A549 (cell line): ENCODE measurements around the gene CHML. TPM values are rescaled to one million over a fixed set of nuclear protein-coding genes. Genes with fewer than 3 reads are reported as not detected.

Source experiments
- ATAC-seq, 2 experiments: fragments of 200-7000 bp in 1 of 2; fragments of >200 bp in 1 of 2; cut with Nextera tagmentation in 1 of 2; cut with Tn5 transposase in 1 of 2; 3 replicates each; pipeline versions ENCODE4 v1.8.0 to v1.9.1; 2018 to 2020; ENCODE audit warnings: mild to moderate bottlenecking in 1 of 2, moderate library complexity in 1 of 2
- CTCF ChIA-PET: fragments of 300-600 bp; sonication (Branson Sonifier 250); formaldehyde crosslinking; extraction: SDS; loops from one replicate; lab custom pipeline; 2021; ENCODE audit warnings: antibody characterized with exemption, inconsistent platforms; lab: Yijun Ruan, JAX
- POLR2A ChIA-PET: fragments of 350-600 bp; formaldehyde crosslinking; extraction: SDS; loops from one replicate; lab custom pipeline; 2021; ENCODE audit warnings: antibody characterized with exemption, inconsistent platforms; lab: Yijun Ruan, JAX
- DNase-seq, 2 experiments: peaks; one replicate each; pipeline versions ENCODE4 v3.0.0 to v3.0.0-alpha.2; 2011 to 2016; ENCODE audit warnings: low read depth in 1 of 2, low spot score in 1 of 2
- FAIRE-seq: peaks from 2 replicates; lab custom pipeline; 2011; peaks lifted over from hg19 to GRCh38; lab: Jason Lieb, UNC
- H3K27ac ChIP-seq, 2 experiments: fragments of >200 bp; sonication (Bioruptor Twin); formaldehyde crosslinking; 3 replicates each; pipeline ENCODE4 v1.5.1; 2016 to 2017
- H3K4me1 ChIP-seq: fragments of >200 bp; sonication (Bioruptor Twin); formaldehyde crosslinking; 3 replicates; pipeline ENCODE4 v1.6.1; 2016
- H3K4me2 ChIP-seq: fragments of >200 bp; sonication (Bioruptor Twin); formaldehyde crosslinking; 3 replicates; pipeline ENCODE4 v1.6.1; 2016
- H3K4me3 ChIP-seq: fragments of >200 bp; sonication (Bioruptor Twin); formaldehyde crosslinking; 3 replicates; pipeline ENCODE4 v1.5.1; 2016
- H3K9me3 ChIP-seq: fragments of >200 bp; sonication (Bioruptor Twin); formaldehyde crosslinking; 3 replicates; pipeline ENCODE4 v1.6.1; 2016
- CHD2 ChIP-seq: fragments of 150-350 bp; IDR thresholded peaks from 2 replicates; pipeline ENCODE4 v1.6.1; 2014; ENCODE audit warnings: low read length; ENCODE audit not compliant: partially characterized antibody
- E2F6 ChIP-seq: IDR thresholded peaks from 2 replicates; pipeline ENCODE4 v1.6.1; 2012; ENCODE audit warnings: low read depth, borderline replicate concordance
- EHF ChIP-seq: fragments of 250-450 bp; sonication (Bioruptor Pico); IDR thresholded peaks from 2 replicates; pipeline ENCODE4 v1.5.0; 2020; ENCODE audit warnings: mild to moderate bottlenecking
- EP300 ChIP-seq, 2 experiments: fragments of >200 bp; sonication (Bioruptor Twin); formaldehyde crosslinking; IDR thresholded peaks; 2 replicates in 1 of 2; 3 replicates in 1 of 2; pipeline ENCODE4 v1.6.1; 2016 to 2017
- FOSL2 ChIP-seq, 2 experiments: fragments of 450-650 bp in 1 of 2; fragments of >200 bp in 1 of 2; sonication (Bioruptor Twin) in 1 of 2; formaldehyde crosslinking; IDR thresholded peaks; 2 replicates each; pipeline versions ENCODE4 v1.5.0 to v1.6.1; 2016 to 2020; ENCODE audit warnings: mild to moderate bottlenecking in 1 of 2, moderate library complexity in 1 of 2
- FOXS1 ChIP-seq: fragments of 250-450 bp; sonication (Bioruptor Pico); IDR thresholded peaks from 2 replicates; pipeline ENCODE4 v1.5.0; 2020; ENCODE audit warnings: mild to moderate bottlenecking, moderate library complexity
- GATA3 ChIP-seq: IDR thresholded peaks from 2 replicates; pipeline ENCODE4 v1.6.1; 2012; ENCODE audit warnings: borderline replicate concordance
- HDAC2 ChIP-seq: fragments of 200-600 bp; sonication (generic); IDR thresholded peaks from 2 replicates; pipeline ENCODE4 v1.6.1; 2016
- HOXB13 ChIP-seq: fragments of 250-450 bp; sonication (Bioruptor Pico); IDR thresholded peaks from 2 replicates; pipeline ENCODE4 v1.5.0; 2020; ENCODE audit warnings: low read depth, mild to moderate bottlenecking, moderate library complexity
- JUN ChIP-seq, 2 experiments: fragments of >200 bp; sonication (Bioruptor Twin); formaldehyde crosslinking; IDR thresholded peaks; 2 replicates in 1 of 2; 3 replicates in 1 of 2; pipeline ENCODE4 v1.6.1; 2016 to 2017
- MAFK ChIP-seq: fragments of 450-650 bp; IDR thresholded peaks from 2 replicates; pipeline ENCODE4 v1.6.1; 2014; ENCODE audit not compliant: partially characterized antibody
- MAX ChIP-seq: IDR thresholded peaks from 2 replicates; pipeline ENCODE4 v1.6.1; 2012
- MAZ ChIP-seq: fragments of 150-350 bp; IDR thresholded peaks from 2 replicates; pipeline ENCODE4 v1.6.1; 2014; ENCODE audit warnings: antibody characterized with exemption, low read depth, low read length, borderline replicate concordance
- MYC ChIP-seq: IDR thresholded peaks from 2 replicates; pipeline ENCODE4 v1.6.1; 2012; ENCODE audit warnings: mild to moderate bottlenecking, inconsistent platforms, low read length, improper control_type of control experiment, borderline replicate concordance
- NFE2L2 ChIP-seq: fragments of 150-350 bp; conservative IDR thresholded peaks from 2 replicates; pipeline ENCODE4 v1.6.1; 2014; ENCODE audit warnings: low read length
- NR3C1 ChIP-seq: fragments of >200 bp; sonication (Bioruptor Twin); formaldehyde crosslinking; IDR thresholded peaks from 3 replicates; pipeline ENCODE4 v1.6.1; 2017
- POLR2AphosphoS2 ChIP-seq: conservative IDR thresholded peaks from 2 replicates; pipeline ENCODE4 v1.6.1; 2012; ENCODE audit warnings: low read length, improper control_type of control experiment, inconsistent platforms
- RCOR1 ChIP-seq: fragments of 150-350 bp; IDR thresholded peaks from 2 replicates; pipeline ENCODE4 v1.6.1; 2014; ENCODE audit warnings: antibody characterized with exemption, low read length, low read depth
- SMC3 ChIP-seq: fragments of >200 bp; sonication (Bioruptor Twin); formaldehyde crosslinking; IDR thresholded peaks from 3 replicates; pipeline ENCODE4 v1.6.1; 2018; ENCODE audit warnings: inconsistent platforms
- TFCP2L1 ChIP-seq: fragments of 250-450 bp; sonication (Bioruptor Pico); IDR thresholded peaks from 2 replicates; pipeline ENCODE4 v1.5.0; 2021; ENCODE audit warnings: mild to moderate bottlenecking
- TP53 ChIP-seq: fragments of 250-450 bp; sonication (Bioruptor Pico); IDR thresholded peaks from 2 replicates; pipeline ENCODE4 v1.5.0; 2021; ENCODE audit warnings: mild to moderate bottlenecking, moderate library complexity
- ZFP36 ChIP-seq: fragments of 450-650 bp; IDR thresholded peaks from 2 replicates; pipeline ENCODE4 v1.6.1; 2014; ENCODE audit warnings: borderline replicate concordance; ENCODE audit not compliant: partially characterized antibody
- WGBS: methylation state at CpG from one replicate; pipeline ENCODE4 v1.1.6; 2017; ENCODE audit errors: missing lambda C conversion rate; 5-methylcytosine and 5-hydroxymethylcytosine counted together
- polyA plus RNA-seq, 4 experiments: library from polyadenylated mRNA; depleted of rRNA in 3 of 4; stranded (reverse); fragments of >200 nt; fragmentation: RNase III in 1 of 4; extraction: RNeasy Plus Mini Kit Qiagen cat#74134 plus additional on column Dnase treatment in 1 of 4; gene quantifications; 2 replicates in 3 of 4; 3 replicates in 1 of 4; pipeline ENCODE4 v1.2.3, GENCODE V29; 2011 to 2017
- TF ChIP-seq, protein P1 (sequence below): fragments of 150-350 bp; IDR thresholded peaks from 2 replicates; pipeline ENCODE4 v1.6.1; 2014; ENCODE audit warnings: low read depth, mild to moderate bottlenecking, low read length

The CHML gene
- polyA plus RNA-seq, 2 of the 4 experiments (the other 2 are of a cell fraction): 8.8 to 15.2 TPM

DNA sequence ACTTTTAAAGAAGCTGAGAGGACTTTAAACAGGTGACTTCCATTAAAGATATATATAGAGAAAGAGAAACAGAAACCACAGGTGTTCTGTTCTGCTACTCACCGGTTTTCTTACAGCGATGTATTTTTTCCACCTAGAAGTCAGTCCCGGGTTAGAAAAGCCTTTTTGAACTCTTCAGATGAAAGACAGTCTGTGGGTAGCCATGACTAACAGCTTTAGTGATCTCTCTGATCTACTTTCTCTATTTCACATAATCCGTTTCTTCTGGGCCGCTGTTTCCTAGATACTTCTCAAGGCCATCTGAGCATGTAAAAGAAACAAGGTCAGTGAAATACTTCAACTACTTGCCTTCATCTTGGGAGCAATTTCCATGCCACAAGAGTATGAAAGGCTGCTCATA lies 37.0 kb upstream of the CHML start:
- TF ChIP-seq JUN (IDR thresholded peaks at IDR 0.05) (no peak), E2F6 (no peak), CHD2 (no peak), TP53 (CRISPR knock-in tag) (no peak), ZFP36 (no peak), MAX (no peak), EP300 (IDR thresholded peaks at IDR 0.05) (no peak)
- 79% methylated on average over 5 of the region's 5 CpGs for WGBS
- POLR2A ChIA-PET: no interaction called here

GRCh38 chr1:241675983-241676382 lies 35.8 kb upstream of the CHML start:
- TF ChIP-seq MAFK (no peak), HDAC2 (no peak)
- no peaks in the 10 kb centered on the region for H3K4me1 ChIP-seq
- FAIRE-seq (no peak), ATAC-seq (no peak), DNase-seq (no peak)
- CTCF ChIA-PET: interaction anchor here (0.8 to 0.9 kb wide), 2 partner anchors 12 to 18 kb away, joined by 3 read pairs; no protein-coding TSS in a partner anchor
- POLR2A ChIA-PET: interaction anchor here (0.7 kb wide), 1 partner anchor 157 kb away, joined by 5 read pairs; no protein-coding TSS in a partner anchor
- WGBS: 80% methylated on average over 4 of the region's 4 CpGs
- H3K27ac ChIP-seq: no peak overlapping the region
- no peak overlapping the region for H3K4me2 ChIP-seq
- H3K9me3 ChIP-seq: 0 out of 3 replicates have a peak, but pooled peaks cover 4% of the 10 kb centered on the region
- no peak overlapping the region for H3K4me3 ChIP-seq

More for the DNA sequence above, 37.0 kb upstream of the CHML start:
- FAIRE-seq: no peak
- 0 out of 3 replicates have a peak, but pooled peaks cover 4% of the 10 kb centered on the region for H3K9me3 ChIP-seq
- H3K4me2 ChIP-seq: no peak overlapping the region
- H3K4me3 ChIP-seq: no peak overlapping the region
- no peak overlapping the region for H3K27ac ChIP-seq
- ATAC-seq: no peak
- CTCF ChIA-PET: interaction anchor here (0.6 kb wide), 1 partner anchor 58 kb away, joined by 3 read pairs; no protein-coding TSS in a partner anchor
- no peaks in the 10 kb centered on the region for H3K4me1 ChIP-seq
- DNase-seq: no peak

- Histone ChIP-seq H3K9me3 (0 out of 3 replicates have a peak, but pooled peaks cover 4% of the 10 kb centered on the region), H3K4me2 (no peak overlapping the region), H3K4me3 (no peak overlapping the region), H3K4me1 (no peaks in the 10 kb centered on the region), H3K27ac (no peak overlapping the region)
- TF ChIP-seq JUN (IDR thresholded peaks at IDR 0.05): no peak
- TF ChIP-seq FOSL2 (IDR thresholded peaks at IDR 0.05): no peak
- TF ChIP-seq FOSL2 (CRISPR knock-in tag; IDR thresholded peaks at IDR 0.05): no peak
- TF ChIP-seq NR3C1: no peak
- TF ChIP-seq NFE2L2: no peak
- no peak for TF ChIP-seq CHD2
- no peak for TF ChIP-seq HOXB13 (CRISPR knock-in tag)
- no peak for TF ChIP-seq SMC3
- no peak for TF ChIP-seq POLR2AphosphoS2
- TF ChIP-seq TFCP2L1: no peak
- no peak for TF ChIP-seq EHF (CRISPR knock-in tag)
- no peak for TF ChIP-seq FOXS1 (CRISPR knock-in tag)
- TF ChIP-seq RCOR1: no peak
- no peak for TF ChIP-seq MAZ
- no peak for TF ChIP-seq HDAC2
- TF ChIP-seq ZFP36: no peak
- ATAC-seq (no peak), DNase-seq (no peak), FAIRE-seq (no peak)
- ChIA-PET CTCF (no interaction called here), POLR2A (no interaction called here)
- WGBS: 97% methylated on average over 1 of the region's 1 CpG
Observed at GRCh38 chr1:241674805-241675384, 34.7 kb upstream of the CHML start.

DNA sequence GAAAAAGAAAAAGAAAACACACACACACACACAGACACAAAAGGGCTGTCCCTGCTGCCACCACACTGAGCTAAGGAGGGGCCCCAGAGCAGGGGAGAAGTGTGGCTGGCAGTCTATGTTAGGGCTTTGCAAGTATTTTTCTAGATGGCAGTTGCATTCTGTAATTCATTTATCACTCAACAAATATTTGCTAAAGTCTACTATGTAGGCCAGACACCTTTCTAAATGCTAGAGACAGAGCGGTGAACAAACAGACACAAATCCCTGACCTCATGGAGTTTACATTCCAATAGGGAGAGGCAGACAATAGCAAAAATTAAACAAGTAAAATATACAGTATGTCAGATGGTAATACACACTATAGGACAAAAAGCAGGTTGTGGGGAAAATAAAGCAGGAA lies 32.1 kb upstream of the CHML start:
- Histone ChIP-seq H3K9me3 (0 out of 3 replicates have a peak, but pooled peaks cover 4% of the 10 kb centered on the region), H3K4me3 (no peak overlapping the region), H3K4me2 (0 out of 3 replicates have a peak overlapping the region, but pooled peaks have one; percentile 1), H3K4me1 (no peaks in the 10 kb centered on the region), H3K27ac (0 out of 6 replicates have a peak overlapping the region, but pooled peaks of 1 of the 2 experiments have one; percentile 20)
- WGBS: 3% methylated on average over 1 of the region's 1 CpG
- no peak for TF ChIP-seq SMC3
- TF ChIP-seq GATA3: peak; percentile 51; the same call in 1 of the 2 replicates
- no peak for TF ChIP-seq MYC
- TF ChIP-seq, protein P1, sequence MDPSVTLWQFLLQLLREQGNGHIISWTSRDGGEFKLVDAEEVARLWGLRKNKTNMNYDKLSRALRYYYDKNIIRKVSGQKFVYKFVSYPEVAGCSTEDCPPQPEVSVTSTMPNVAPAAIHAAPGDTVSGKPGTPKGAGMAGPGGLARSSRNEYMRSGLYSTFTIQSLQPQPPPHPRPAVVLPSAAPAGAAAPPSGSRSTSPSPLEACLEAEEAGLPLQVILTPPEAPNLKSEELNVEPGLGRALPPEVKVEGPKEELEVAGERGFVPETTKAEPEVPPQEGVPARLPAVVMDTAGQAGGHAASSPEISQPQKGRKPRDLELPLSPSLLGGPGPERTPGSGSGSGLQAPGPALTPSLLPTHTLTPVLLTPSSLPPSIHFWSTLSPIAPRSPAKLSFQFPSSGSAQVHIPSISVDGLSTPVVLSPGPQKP: no peak
- ATAC-seq (peak in 1 of 2 experiments; percentile 84; a peak in 3 of 6 replicates), DNase-seq (peak in 1 of 2 experiments; percentile 73), FAIRE-seq (no peak)
- ChIA-PET CTCF (interaction anchor here (0.6 kb wide), 1 partner anchor 920 kb away, joined by 3 read pairs; no protein-coding TSS in a partner anchor), POLR2A (no interaction called here)
